ENCODE measurements around the gene NOVA1. TPM values are rescaled to one million over a fixed set of nuclear protein-coding genes. Genes with fewer than 3 reads are reported as not detected.

The NOVA1 gene
- total and polyA plus RNA-seq, 2 of the 13 experiments (the other 11 are each of a cell fraction or from before 2014, with no cell fraction given) = 0.13 TPM

- no peak overlapping the region for H2AFZ ChIP-seq (ENCODE audit: low read length)
- H3K4me2 ChIP-seq (ENCODE audit: low read depth, low read length) = no peak overlapping the region
- intact Hi-C loops (cut with micrococcal nuclease; ENCODE audit: unreplicated experiment) = no loop called here
- POLR2A ChIA-PET = no interaction called here
- no peaks in the 10 kb centered on the region for H3K4me1 ChIP-seq (ENCODE audit: insufficient read depth, low read length)
- no peak for TF ChIP-seq ETV5 (CRISPR knock-in tag; IDR thresholded peaks at IDR 0.05; ENCODE audit: borderline replicate concordance)
- TF ChIP-seq AHDC1 (CRISPR knock-in tag; IDR thresholded peaks at IDR 0.05; ENCODE audit: borderline replicate concordance) = no peak
- no peak for TF ChIP-seq PREB (CRISPR knock-in tag; IDR thresholded peaks at IDR 0.05)
- H3K27ac ChIP-seq (ENCODE audit: extremely low read length, insufficient read depth, low read length) = no peak overlapping the region
- FAIRE-seq = no peak
- H3K79me2 ChIP-seq (ENCODE audit: insufficient read depth, low read length) = no peaks in the 10 kb centered on the region
- in situ Hi-C loops (cut with HindIII; ENCODE audit: extremely low pct_ligation_motif_present, low pct_unique_long_range_greater_than_20kb) = no loop called here
- H3K9me3 ChIP-seq (ENCODE audit: low read length) = peaks cover 38% of the 10 kb centered on the region
- no peak overlapping the region for H3K4me3 ChIP-seq (replicated peaks in 1 of 3; ENCODE audit: insufficient read depth in 1 of 3, low read depth in 2 of 3, low read length in 3 of 3)
- H3K27me3 ChIP-seq (ENCODE audit: control insufficient read depth in 1 of 2, insufficient read depth in 2 of 2, low read length in 2 of 2) = no peaks in the 10 kb centered on the region
- no peak overlapping the region for H3K9ac ChIP-seq (ENCODE audit: insufficient read depth, low read depth, low read length)
- no peak for DNase-seq (ENCODE audit: low spot score)
- BruUV-seq (replicated peaks) = no TSS peak
- CTCF ChIA-PET (ENCODE audit: low intra/inter-chr PET ratio, low total read pairs) = no interaction called here
- WGBS (ENCODE audit: low lambda C conversion rate) = 23% methylated on average over 3 of the region's 3 CpGs
- ATAC-seq = no peak
- no peaks in the 10 kb centered on the region for H3K36me3 ChIP-seq (replicated peaks in 1 of 2; ENCODE audit: control insufficient read depth in 1 of 2, insufficient read depth in 2 of 2, low read length in 2 of 2)
- H4K20me1 ChIP-seq (ENCODE audit: insufficient read depth, low read length) = no peaks in the 10 kb centered on the region
Observed at GRCh38 chr14:26549571-26549970, 48.3 kb downstream of the NOVA1 start.
